Naive thymus-derived CD8-positive, alpha-beta T cell (primary cell): ENCODE measurements around the gene HOXB13. TPM values are rescaled to one million over a fixed set of nuclear protein-coding genes. Genes with fewer than 3 reads are reported as not detected.

Experiments used
- ATAC-seq, 2 donors: fragments of 150-1000 bp; cut with Tn5 transposase in 1 of 2; sonication (Bioruptor Pico), chemical (Tn5 transposase) in 1 of 2; 1 replicate in 1 of 2; 2 replicates in 1 of 2; pipeline ENCODE4 v1.10.0; 2021; ENCODE audit warnings: mild to moderate bottlenecking in 2 of 2, moderate library complexity in 2 of 2
- POLR2A ChIA-PET: fragments of 350-600 bp; sonication (Branson Sonifier 250); formaldehyde crosslinking; loops from one replicate; lab custom pipeline; 2021; ENCODE audit warnings: antibody characterized with exemption; lab: Charles Lee
- DNase-seq, 10 donors: peaks; one replicate each; pipeline versions ENCODE4 v3.0.0 to v3.0.0-alpha.2; 2020 to 2022
- H3K27ac Mint-ChIP-seq, 10 donors: one replicate each; pipeline ENCODE4 v1.8.0; 2020 to 2022; ENCODE audit warnings: mild to moderate bottlenecking in 10 of 10, mixed read lengths in 10 of 10, moderate library complexity in 4 of 10, inconsistent platforms in 1 of 10
- H3K27me3 Mint-ChIP-seq, 5 donors: one replicate each; pipeline ENCODE4 v1.8.0; 2021 to 2022; ENCODE audit warnings: mixed read lengths in 5 of 5
- H3K36me3 Mint-ChIP-seq, 3 donors: one replicate each; pipeline ENCODE4 v1.8.0; 2020 to 2022; ENCODE audit warnings: mixed read lengths in 3 of 3, mild to moderate bottlenecking in 2 of 3, inconsistent platforms in 1 of 3
- H3K4me1 Mint-ChIP-seq, 4 donors: one replicate each; pipeline ENCODE4 v1.8.0; 2021 to 2022; ENCODE audit warnings: mixed read lengths in 4 of 4
- H3K4me3 Mint-ChIP-seq, 10 donors: one replicate each; pipeline ENCODE4 v1.8.0; 2020 to 2022; ENCODE audit warnings: mild to moderate bottlenecking in 10 of 10, mixed read lengths in 10 of 10, moderate library complexity in 6 of 10, inconsistent platforms in 1 of 10
- H3K9me3 Mint-ChIP-seq, 9 donors: one replicate each; pipeline ENCODE4 v1.8.0; 2020 to 2022; ENCODE audit warnings: mixed read lengths in 9 of 9, mild to moderate bottlenecking in 3 of 9, inconsistent platforms in 1 of 9, moderate library complexity in 1 of 9
- polyA plus RNA-seq, 3 donors: library from polyadenylated mRNA; unstranded; fragments of 300-500 nt; fragmentation: Illumina TruSeq; gene quantifications; one replicate each; pipeline ENCODE4 v1.2.3, GENCODE V29; 2021
- total RNA-seq, 8 experiments: library from RNA in 2 of 8; stranded (reverse) in 2 of 8; gene quantifications; one replicate each; pipeline ENCODE4 v1.2.3 and lab custom pipeline; 2021 to 2026

Gene HOXB13
- total and polyA plus RNA-seq, 5 experiments from 2014 or later = not detected

DNA sequence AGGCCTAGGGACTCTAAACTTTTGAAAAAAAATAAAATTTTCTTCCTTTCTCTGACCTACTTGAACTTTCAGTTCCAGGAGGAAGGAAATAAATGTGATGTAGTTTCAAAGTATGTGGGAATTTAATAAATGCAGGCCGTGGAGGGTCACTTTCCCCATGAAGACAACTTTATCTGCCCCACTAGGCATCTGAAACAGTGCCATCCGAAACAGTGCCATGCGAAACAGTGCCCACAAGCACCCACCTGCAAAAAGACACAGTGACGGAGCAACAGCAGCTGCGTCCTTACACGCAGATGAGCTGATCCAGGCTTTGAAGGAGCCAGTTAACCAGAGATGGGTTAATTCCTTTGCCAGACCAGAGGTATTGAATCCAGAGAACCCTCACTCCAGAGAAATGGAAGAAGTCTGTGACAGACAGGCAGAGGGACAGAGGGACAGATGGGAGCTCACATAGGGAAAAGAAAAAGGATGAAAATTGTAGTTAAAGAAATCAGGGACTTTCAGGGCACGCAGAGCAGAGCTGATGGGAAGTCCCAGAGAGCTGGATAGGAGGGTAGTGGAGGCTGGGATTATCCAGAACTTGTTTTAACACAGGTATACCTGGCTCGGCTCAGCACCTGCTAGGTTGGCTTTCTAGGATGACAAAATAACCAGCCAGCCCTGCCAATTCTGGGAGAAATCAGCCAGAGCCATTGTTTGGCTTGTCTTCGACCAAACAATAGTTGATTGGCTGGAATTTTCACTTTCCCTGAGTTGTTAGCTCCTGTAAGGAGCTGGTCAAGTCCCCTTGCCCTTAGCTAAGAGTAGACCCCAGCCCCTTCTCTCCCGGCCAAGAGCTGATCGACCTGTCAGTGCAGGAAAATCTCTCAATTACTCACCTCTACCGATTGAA is 17.1 kb upstream of the HOXB13 start:
- Mint-ChIP-seq H3K27ac (no peak overlapping the region), H3K4me3 (no peak overlapping the region), H3K27me3 (peaks cover 53 to 91% (median 77%) of the 10 kb centered on the region in 5 donors), H3K4me1 (peaks cover 3 to 10% (median 5%) of the 10 kb centered on the region in 4 donors), H3K36me3 (peaks cover 0 to 9% (median 7%) of the 10 kb centered on the region in 3 donors), H3K9me3 (peaks cover 0 to 14% (median 4%) of the 10 kb centered on the region in 9 donors)
- no peak for ATAC-seq
- DNase-seq = no peak
- POLR2A ChIA-PET = no interaction called here

DNA sequence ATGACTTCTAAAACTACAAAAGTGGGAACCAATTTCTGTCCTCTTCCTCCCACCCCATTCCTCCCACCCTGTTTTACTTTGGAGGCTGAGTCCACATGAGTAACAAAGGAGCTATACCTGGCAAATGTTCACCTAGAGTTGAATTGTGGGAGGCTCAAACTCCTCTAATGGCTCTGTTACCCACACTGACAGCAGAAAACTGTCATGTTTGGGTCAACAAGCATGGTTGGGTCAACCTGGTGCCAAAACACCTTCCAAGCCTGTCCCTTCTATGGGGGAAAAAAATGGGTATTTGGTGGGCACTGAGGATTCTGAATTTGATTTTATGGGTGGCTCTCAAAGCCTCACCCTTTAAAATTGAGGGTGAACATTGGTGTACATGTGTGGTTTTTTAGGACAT is 12.0 kb upstream of the HOXB13 start:
- H3K4me3 Mint-ChIP-seq = no peak overlapping the region
- H3K9me3 Mint-ChIP-seq = peaks cover 0 to 17% (median 0%) of the 10 kb centered on the region in 9 donors
- H3K27ac Mint-ChIP-seq = no peak overlapping the region
- no peak for ATAC-seq
- no peak for DNase-seq
- peaks cover 2 to 4% (median 3%) of the 10 kb centered on the region in 3 donors for H3K36me3 Mint-ChIP-seq
- POLR2A ChIA-PET = interaction anchor here (0.7 kb wide), 1 partner anchor 130 kb away, joined by 3 read pairs; the partner anchor contains the start of gene HOXB7
- H3K27me3 Mint-ChIP-seq = peaks cover 58 to 97% (median 81%) of the 10 kb centered on the region in 5 donors
- H3K4me1 Mint-ChIP-seq = peaks cover 5 to 11% (median 7%) of the 10 kb centered on the region in 4 donors

DNA sequence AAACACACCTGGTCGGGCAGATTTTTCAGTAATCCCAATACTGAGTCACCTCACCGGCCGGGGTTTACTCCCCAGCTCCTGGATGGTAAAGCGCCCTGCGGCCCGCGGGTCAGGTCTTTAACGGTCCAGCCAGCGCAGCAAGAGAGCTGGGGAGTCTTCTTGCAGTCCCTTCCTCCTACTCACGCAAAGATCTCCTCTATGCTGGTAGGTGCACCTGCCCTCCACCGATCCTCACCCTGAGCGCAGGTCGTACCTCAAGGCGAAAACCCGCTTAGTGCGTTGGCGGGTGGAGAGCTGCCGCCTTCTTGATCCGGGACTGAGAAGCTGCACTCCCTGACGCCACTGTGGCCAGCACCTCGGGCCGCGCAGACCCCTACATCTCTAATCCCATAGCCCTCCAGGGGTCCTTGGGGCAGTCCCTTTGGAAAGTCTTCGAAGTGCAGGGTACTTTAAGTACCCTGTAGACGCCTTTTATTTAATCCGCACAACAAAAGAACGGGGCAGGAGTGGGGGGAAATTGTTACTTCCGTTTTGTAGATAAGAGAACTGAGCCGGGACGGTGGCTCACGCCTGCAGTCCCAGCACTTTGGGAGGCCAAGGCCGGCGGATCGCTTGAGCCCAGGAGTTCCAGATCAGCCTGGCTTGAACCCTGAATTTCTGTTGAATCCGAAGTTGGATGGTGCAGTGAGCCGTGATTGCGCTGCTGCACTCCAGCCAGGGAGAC is 10.4 kb upstream of the HOXB13 start:
- POLR2A ChIA-PET = interaction anchor here (1.6 kb wide), 1 partner anchor 9 kb away, joined by 4 read pairs; no protein-coding TSS in a partner anchor
- Mint-ChIP-seq H3K36me3 (peaks cover 2 to 4% (median 3%) of the 10 kb centered on the region in 3 donors), H3K27me3 (peaks cover 61 to 98% (median 85%) of the 10 kb centered on the region in 5 donors), H3K4me1 (peaks cover 5 to 11% (median 9%) of the 10 kb centered on the region in 4 donors), H3K9me3 (peaks cover 0 to 17% (median 0%) of the 10 kb centered on the region in 9 donors), H3K27ac (no peak overlapping the region), H3K4me3 (peak overlapping the region; percentile 26 to 62 (median 50))
- ATAC-seq (peak; percentile 27 to 46), DNase-seq (no peak)

- Mint-ChIP-seq H3K9me3 (peaks cover 0 to 17% (median 0%) of the 10 kb centered on the region in 9 donors), H3K4me3 (peak overlapping the region in 1 of 10 donors; percentile 36), H3K4me1 (peaks cover 11 to 17% (median 14%) of the 10 kb centered on the region in 4 donors), H3K36me3 (peaks cover 2 to 8% (median 8%) of the 10 kb centered on the region in 3 donors), H3K27me3 (peaks cover 60 to 98% (median 85%) of the 10 kb centered on the region in 5 donors), H3K27ac (no peak overlapping the region)
- ATAC-seq (no peak), DNase-seq (no peak)
- POLR2A ChIA-PET = interaction anchor here (1.6 kb wide), 1 partner anchor 9 kb away, joined by 4 read pairs; no protein-coding TSS in a partner anchor
These were observed 9.9 kb upstream of the HOXB13 start for GRCh38 chr17:48738424-48738802.

DNA sequence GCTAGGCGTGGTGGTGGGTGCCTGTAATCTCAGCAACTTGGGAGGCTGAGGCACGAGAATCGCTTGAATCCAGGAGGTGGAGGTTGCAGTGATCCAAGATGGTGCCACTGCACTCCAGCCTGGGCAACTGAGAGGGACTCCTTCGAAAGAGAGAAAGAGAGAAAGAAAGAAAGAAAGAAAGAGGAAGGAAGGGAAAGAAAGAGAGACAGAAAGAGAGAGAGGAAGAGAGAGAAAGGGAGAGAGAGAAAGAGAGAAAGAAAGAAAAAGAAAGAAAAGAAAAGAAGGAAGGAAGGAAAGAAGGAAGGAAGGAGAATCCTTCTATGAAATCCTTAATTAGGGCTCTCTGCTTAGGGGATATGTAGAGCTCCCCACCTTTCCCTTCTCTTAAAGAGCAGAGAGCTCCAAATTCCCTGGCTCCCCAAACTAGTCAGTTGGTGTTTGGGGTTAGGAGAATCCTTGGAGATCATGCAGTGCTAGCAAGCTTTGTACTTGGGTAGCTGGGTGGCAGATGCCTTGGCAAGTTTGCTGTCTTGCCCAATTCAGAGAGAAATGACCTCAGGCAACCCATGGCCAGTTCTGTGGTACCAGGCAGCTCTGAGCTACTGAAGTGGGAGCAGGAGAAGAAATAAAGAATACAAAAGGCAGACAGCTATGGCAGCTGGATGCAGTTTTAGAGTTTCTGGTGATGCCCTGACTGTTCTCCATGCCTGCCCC is 8.9 kb upstream of the HOXB13 start:
- Mint-ChIP-seq H3K9me3 (peaks cover 0 to 17% (median 0%) of the 10 kb centered on the region in 9 donors), H3K27me3 (peaks cover 56 to 96% (median 84%) of the 10 kb centered on the region in 5 donors), H3K4me1 (peaks cover 15 to 25% (median 20%) of the 10 kb centered on the region in 4 donors), H3K27ac (no peak overlapping the region), H3K36me3 (peaks cover 2 to 9% (median 8%) of the 10 kb centered on the region in 3 donors), H3K4me3 (peak overlapping the region in 1 of 10 donors; percentile 80)
- ATAC-seq = no peak
- POLR2A ChIA-PET = interaction anchor here (1.6 kb wide), 1 partner anchor 8 kb away, joined by 4 read pairs; no protein-coding TSS in a partner anchor
- DNase-seq = no peak

GRCh38 chr17:48735062-48735351 is 6.5 kb upstream of the HOXB13 start:
- peaks cover 2 to 8% (median 8%) of the 10 kb centered on the region in 3 donors for H3K36me3 Mint-ChIP-seq
- no peak overlapping the region for H3K27ac Mint-ChIP-seq
- peaks cover 0 to 9% (median 0%) of the 10 kb centered on the region in 9 donors for H3K9me3 Mint-ChIP-seq
- H3K27me3 Mint-ChIP-seq = peaks cover 60 to 96% (median 88%) of the 10 kb centered on the region in 5 donors
- POLR2A ChIA-PET = interaction anchor here (1.2 kb wide), 1 partner anchor 10 kb away, joined by 3 read pairs; no protein-coding TSS in a partner anchor
- H3K4me3 Mint-ChIP-seq = no peak overlapping the region
- H3K4me1 Mint-ChIP-seq = peaks cover 18 to 25% (median 21%) of the 10 kb centered on the region in 4 donors
- DNase-seq (no peak), ATAC-seq (no peak)

GRCh38 chr17:48734333-48735061 is 5.9 kb upstream of the HOXB13 start:
- H3K36me3 Mint-ChIP-seq = peaks cover 2 to 9% (median 8%) of the 10 kb centered on the region in 3 donors
- ATAC-seq (no peak), DNase-seq (no peak)
- H3K9me3 Mint-ChIP-seq = peaks cover 0 to 6% (median 0%) of the 10 kb centered on the region in 9 donors
- POLR2A ChIA-PET = interaction anchor here (1.0 kb wide), 1 partner anchor 9 kb away, joined by 4 read pairs; no protein-coding TSS in a partner anchor
- H3K27ac Mint-ChIP-seq = peak overlapping the region in 1 of 10 donors; percentile 44
- H3K4me1 Mint-ChIP-seq = peaks cover 19 to 26% (median 22%) of the 10 kb centered on the region in 4 donors
- H3K27me3 Mint-ChIP-seq = peaks cover 62 to 97% (median 89%) of the 10 kb centered on the region in 5 donors
- peak overlapping the region in 1 of 10 donors; percentile 64 for H3K4me3 Mint-ChIP-seq

DNA sequence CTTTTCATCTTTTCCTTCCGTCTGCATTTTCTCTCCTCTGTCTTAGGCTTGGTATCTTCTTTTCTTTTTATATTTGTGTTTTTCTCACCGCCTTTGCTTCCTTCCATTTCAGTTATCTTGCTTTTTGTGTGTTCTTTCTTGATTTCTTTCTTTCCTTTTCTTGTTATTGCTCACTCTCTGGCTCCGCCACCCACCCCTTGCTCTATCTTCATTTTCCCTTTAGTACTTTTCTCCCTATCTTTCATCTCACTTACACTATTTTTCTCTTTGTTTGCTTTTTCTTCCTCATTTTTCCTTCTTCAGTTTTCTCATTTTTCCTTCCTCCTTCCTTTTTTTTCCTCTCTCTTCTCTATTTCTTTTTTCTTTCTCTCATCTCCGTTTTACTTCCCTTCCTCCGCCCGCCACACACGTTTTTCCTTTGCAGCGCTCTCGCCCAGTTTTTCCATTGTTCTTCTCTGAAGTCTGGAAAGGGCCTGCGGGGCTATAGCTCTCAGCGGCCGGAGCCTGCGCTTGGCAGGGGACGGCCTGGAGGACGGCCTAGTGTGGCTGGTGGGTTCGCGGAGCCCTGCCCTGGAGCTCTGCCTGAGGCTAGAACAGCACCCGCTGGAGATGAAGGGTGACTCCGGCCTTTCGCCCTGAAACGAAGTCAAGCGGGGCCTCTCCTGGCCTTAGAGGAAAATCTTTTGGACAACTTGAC is 5.2 kb upstream of the HOXB13 start:
- no peak overlapping the region for H3K27ac Mint-ChIP-seq

DNA sequence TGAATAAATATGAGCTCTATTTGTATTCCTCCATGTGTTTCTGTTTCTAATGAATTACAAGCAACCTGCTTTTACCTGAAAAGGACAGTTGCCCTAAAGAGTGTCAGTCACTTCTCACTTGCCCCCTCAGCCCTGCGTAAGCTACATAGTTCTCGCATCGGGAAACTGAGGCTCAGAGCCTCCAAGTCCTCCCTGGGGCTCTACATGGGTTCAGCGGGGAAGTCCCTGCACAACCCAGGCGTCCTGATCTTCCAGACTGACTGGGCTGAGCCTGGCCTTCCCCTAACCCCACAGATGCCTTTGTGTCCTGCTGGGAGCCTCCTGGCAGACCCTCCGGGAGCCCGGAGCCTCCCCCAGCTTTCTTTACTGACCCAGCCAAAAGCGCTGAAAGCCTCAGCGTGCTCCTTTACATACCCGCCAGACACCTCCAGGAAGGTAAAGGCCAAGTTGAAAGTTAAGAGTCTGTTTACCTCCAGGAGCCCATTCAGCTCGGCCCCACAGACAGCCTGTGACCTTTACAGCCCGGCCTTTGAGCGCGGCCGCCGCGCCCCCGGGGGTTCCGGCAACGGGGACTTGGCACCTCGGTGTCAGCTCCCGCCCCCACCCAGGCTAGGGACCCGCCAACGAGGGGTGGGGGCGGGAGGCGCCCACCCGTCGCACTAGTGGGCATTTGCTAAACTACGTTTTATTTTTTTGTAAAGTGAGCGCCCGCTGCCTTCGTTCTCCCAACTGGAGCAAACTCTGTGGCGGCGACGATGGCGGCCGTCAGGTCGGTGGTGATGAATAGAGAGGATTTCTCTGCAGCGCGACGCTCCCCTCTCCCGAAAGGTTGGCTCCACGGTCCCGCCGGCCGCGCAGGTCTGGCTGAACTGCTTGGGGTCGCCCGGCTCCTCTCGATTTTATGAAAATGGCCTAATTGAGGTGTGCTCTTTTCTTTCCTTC is 4.4 kb upstream of the HOXB13 start:
- Mint-ChIP-seq H3K9me3 (no peaks in the 10 kb centered on the region), H3K36me3 (peaks cover 0 to 12% (median 9%) of the 10 kb centered on the region in 3 donors), H3K4me3 (peak overlapping the region in 9 of 10 donors; percentile 34 to 80 (median 64)), H3K27ac (no peak overlapping the region), H3K27me3 (peaks cover 54 to 99% (median 84%) of the 10 kb centered on the region in 5 donors), H3K4me1 (peaks cover 21 to 34% (median 23%) of the 10 kb centered on the region in 4 donors)
- no peak for DNase-seq
- ATAC-seq = no peak
- POLR2A ChIA-PET = interaction anchor here (0.7 to 1.1 kb wide), 3 partner anchors 10 to 18 kb away, joined by 3 to 4 read pairs (median 3); partner anchors contain the start of gene PRAC2

More for the DNA sequence above, 5.2 kb upstream of the HOXB13 start:
- DNase-seq (no peak), ATAC-seq (no peak)
- POLR2A ChIA-PET = interaction anchor here (1.0 kb wide), 1 partner anchor 9 kb away, joined by 4 read pairs; no protein-coding TSS in a partner anchor
- Mint-ChIP-seq H3K4me3 (peak overlapping the region; percentile 4 to 80 (median 64)), H3K4me1 (peaks cover 16 to 26% (median 21%) of the 10 kb centered on the region in 4 donors), H3K36me3 (peaks cover 0 to 10% (median 9%) of the 10 kb centered on the region in 3 donors), H3K9me3 (no peaks in the 10 kb centered on the region), H3K27me3 (peaks cover 58 to 97% (median 86%) of the 10 kb centered on the region in 5 donors)

- Mint-ChIP-seq H3K27ac (no peak overlapping the region), H3K4me1 (peaks cover 23 to 43% (median 27%) of the 10 kb centered on the region in 4 donors), H3K9me3 (no peaks in the 10 kb centered on the region), H3K36me3 (peaks cover 0 to 13% (median 9%) of the 10 kb centered on the region in 3 donors), H3K27me3 (peaks cover 58 to 99% (median 87%) of the 10 kb centered on the region in 5 donors), H3K4me3 (no peak overlapping the region)
- DNase-seq (no peak), ATAC-seq (no peak)
- POLR2A ChIA-PET = interaction anchor here (0.6 kb wide), 1 partner anchor 626 kb away, joined by 3 read pairs; no protein-coding TSS in a partner anchor
These were observed 2.8 kb upstream of the HOXB13 start for GRCh38 chr17:48731355-48731754.
